Upper lobe of right lung (tissue), 1 donor: ENCODE results near the gene COLEC12. TPM values are rescaled to one million over a fixed set of nuclear protein-coding genes. Genes with fewer than 3 reads are reported as not detected.

ENCODE experiments used
- ATAC-seq: fragments of 200-7000 bp; cut with Tn5 transposase; one replicate; pipeline ENCODE4 v1.9.1; 2020; ENCODE audit warnings: mild to moderate bottlenecking, moderate library complexity
- DNase-seq: peaks from one replicate; pipeline ENCODE4 v3.0.0-alpha.2; 2020
- H3K27ac ChIP-seq: fragments of 200-600 bp; one replicate; pipeline ENCODE4 v1.8.0; 2022
- H3K27me3 ChIP-seq: fragments of 200-600 bp; one replicate; pipeline ENCODE4 v1.8.0; 2022; ENCODE audit warnings: mild to moderate bottlenecking
- H3K36me3 ChIP-seq: fragments of 200-600 bp; one replicate; pipeline ENCODE4 v1.8.0; 2022
- H3K4me1 ChIP-seq: fragments of 200-600 bp; one replicate; pipeline ENCODE4 v1.8.0; 2022
- H3K4me3 ChIP-seq: fragments of 200-600 bp; one replicate; pipeline ENCODE4 v1.8.0; 2022; ENCODE audit warnings: mild to moderate bottlenecking
- H3K9me3 ChIP-seq: fragments of 200-600 bp; one replicate; pipeline ENCODE4 v1.8.0; 2022
- intact Hi-C: fragments of 100-400 bp; cut with DNase I; formaldehyde crosslinking; loops from one replicate; pipeline ENCODE4 v1.11.0; 2022
- total RNA-seq: library from RNA; stranded (reverse); fragmentation: NEBNext Ultra II Directional; extraction: Animal tissue kit (Norgen Biotek cat#: 25700); gene quantifications from one replicate; pipeline ENCODE4 v1.2.1, GENCODE V29; 2021
- TF ChIP-seq, protein P1 (sequence below): fragments of 200-600 bp; IDR thresholded peaks from one replicate; pipeline ENCODE4 v1.8.0; 2022; ENCODE audit warnings: antibody characterized with exemption
- donor health status: DM: no; HTN: yes; CAD: no; lungs with severe emphysema.

Gene COLEC12
- total RNA-seq, 1 donor from 2014 or later: 55.2 TPM

DNA sequence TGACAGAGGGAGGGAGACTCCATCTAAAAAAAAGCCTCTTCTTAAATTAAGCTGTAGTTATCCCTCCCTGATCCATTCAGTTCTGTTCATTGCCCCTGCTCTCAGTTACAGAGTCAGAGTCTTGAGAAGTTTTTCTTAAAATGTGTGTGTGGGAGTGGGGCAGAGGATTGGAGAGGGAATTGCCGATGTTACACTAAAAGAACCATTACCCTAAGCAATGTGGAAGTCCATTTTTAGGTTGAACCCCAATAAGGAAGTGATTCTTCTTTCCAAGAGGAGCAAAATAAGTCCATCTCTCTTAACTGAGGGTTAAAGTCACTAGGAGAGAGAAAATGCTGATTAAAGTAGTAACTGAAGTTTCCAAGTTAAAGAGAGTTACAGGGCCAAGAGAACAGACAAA is 211.5 kb downstream of the COLEC12 start:
- Histone ChIP-seq H3K4me1 (no peaks in the 10 kb centered on the region), H3K27ac (no peak overlapping the region), H3K4me3 (no peak overlapping the region), H3K27me3 (no peaks in the 10 kb centered on the region), H3K36me3 (no peaks in the 10 kb centered on the region), H3K9me3 (no peaks in the 10 kb centered on the region)
- intact Hi-C loops: no loop called here
- DNase-seq: no peak
- ATAC-seq: no peak
- TF ChIP-seq, protein P1, sequence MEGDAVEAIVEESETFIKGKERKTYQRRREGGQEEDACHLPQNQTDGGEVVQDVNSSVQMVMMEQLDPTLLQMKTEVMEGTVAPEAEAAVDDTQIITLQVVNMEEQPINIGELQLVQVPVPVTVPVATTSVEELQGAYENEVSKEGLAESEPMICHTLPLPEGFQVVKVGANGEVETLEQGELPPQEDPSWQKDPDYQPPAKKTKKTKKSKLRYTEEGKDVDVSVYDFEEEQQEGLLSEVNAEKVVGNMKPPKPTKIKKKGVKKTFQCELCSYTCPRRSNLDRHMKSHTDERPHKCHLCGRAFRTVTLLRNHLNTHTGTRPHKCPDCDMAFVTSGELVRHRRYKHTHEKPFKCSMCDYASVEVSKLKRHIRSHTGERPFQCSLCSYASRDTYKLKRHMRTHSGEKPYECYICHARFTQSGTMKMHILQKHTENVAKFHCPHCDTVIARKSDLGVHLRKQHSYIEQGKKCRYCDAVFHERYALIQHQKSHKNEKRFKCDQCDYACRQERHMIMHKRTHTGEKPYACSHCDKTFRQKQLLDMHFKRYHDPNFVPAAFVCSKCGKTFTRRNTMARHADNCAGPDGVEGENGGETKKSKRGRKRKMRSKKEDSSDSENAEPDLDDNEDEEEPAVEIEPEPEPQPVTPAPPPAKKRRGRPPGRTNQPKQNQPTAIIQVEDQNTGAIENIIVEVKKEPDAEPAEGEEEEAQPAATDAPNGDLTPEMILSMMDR: no peak

DNA sequence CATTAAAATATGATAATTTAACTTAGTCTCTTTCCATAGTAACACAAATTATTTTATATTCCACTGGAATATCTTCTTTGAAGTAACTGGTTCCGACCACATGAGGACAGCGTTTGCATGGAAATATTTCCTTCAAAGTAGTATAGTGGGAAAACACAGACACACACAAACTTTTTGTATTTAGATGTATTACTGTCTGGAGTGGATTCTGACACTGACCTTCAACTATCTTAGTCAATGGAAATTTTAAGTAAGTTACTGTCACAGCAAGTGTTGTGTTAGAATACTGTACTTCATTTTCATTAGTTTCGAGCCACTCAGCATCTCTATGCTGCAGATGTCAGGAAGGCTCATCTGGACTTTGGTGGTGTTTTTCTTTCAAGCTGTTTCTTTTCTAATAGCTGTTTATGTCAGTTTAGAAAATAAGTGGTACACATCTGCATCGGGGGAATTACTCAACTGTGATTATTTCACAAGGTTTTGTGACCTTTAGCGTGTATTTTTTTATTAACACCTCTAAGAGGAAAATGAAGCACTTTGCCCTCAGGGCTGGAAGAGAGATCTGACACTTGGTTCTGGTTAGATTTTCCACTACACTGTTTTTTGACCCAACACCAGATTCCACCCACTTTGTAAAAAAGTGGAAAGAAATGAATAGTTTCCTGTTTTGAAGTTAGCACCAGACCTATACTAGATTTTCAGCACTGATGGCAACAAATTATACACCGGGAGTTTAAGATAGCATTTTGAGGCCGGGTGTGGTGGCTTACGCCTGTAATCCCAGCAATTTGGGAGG is 213.8 kb downstream of the COLEC12 start:
- TF ChIP-seq, protein P1: peak; percentile 49
- Histone ChIP-seq H3K9me3 (no peaks in the 10 kb centered on the region), H3K4me1 (no peaks in the 10 kb centered on the region), H3K27ac (no peak overlapping the region), H3K36me3 (no peaks in the 10 kb centered on the region), H3K27me3 (no peaks in the 10 kb centered on the region), H3K4me3 (no peak overlapping the region)
- no peak for DNase-seq
- ATAC-seq: peak; percentile 49
- intact Hi-C loops: no loop called here

DNA sequence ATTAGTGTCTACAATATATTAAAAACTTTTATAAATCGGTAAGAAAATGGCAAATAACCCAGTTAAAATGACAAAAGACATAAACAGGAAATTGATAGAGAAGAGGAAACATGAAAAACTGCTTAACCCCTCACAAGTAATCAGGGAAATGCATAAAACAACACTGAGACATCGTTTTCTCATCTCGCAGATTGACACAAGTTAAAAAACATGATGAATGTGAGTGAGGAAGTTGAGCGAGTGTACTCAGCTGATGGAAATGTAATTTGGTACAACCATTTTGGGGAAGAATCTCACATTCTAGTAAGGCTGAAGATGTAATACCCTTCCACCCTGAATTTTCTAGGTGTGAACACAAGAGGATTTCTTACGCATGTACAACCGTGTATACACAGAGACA is 214.7 kb downstream of the COLEC12 start:
- TF ChIP-seq, protein P1: no peak
- Histone ChIP-seq H3K27ac (no peak overlapping the region), H3K4me1 (no peaks in the 10 kb centered on the region), H3K4me3 (no peak overlapping the region), H3K27me3 (no peaks in the 10 kb centered on the region), H3K36me3 (no peaks in the 10 kb centered on the region), H3K9me3 (no peaks in the 10 kb centered on the region)
- DNase-seq (no peak), ATAC-seq (no peak)
- intact Hi-C loops: no loop called here

DNA sequence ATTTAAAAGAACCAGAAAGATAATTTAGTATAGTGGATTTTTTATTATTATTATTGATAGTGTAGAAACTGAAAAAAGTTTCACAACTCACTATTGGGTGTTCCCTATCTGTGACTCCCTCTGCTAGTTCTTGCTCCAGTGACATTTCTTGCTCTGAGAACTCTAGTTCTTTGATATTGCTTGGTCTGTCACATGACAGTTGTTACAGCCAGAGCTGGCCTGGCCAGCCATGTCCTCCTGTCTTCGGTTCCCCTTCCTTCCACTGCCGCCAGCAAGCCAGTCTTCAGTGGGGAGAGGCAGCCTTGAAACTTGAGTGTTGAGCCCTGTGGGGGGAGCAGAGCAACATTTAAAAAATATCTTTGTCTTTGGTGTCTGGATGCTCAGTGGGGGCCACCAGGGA is 225.0 kb downstream of the COLEC12 start:
- H3K9me3 ChIP-seq: peaks cover 9% of the 10 kb centered on the region
- H3K4me3 ChIP-seq: no peak overlapping the region
- H3K4me1 ChIP-seq: no peaks in the 10 kb centered on the region
- peak; percentile 89 for ATAC-seq
- H3K36me3 ChIP-seq: no peaks in the 10 kb centered on the region
- no peaks in the 10 kb centered on the region for H3K27me3 ChIP-seq
- intact Hi-C loops: no loop called here
- no peak for DNase-seq
- TF ChIP-seq, protein P1: no peak
- H3K27ac ChIP-seq: no peak overlapping the region

DNA sequence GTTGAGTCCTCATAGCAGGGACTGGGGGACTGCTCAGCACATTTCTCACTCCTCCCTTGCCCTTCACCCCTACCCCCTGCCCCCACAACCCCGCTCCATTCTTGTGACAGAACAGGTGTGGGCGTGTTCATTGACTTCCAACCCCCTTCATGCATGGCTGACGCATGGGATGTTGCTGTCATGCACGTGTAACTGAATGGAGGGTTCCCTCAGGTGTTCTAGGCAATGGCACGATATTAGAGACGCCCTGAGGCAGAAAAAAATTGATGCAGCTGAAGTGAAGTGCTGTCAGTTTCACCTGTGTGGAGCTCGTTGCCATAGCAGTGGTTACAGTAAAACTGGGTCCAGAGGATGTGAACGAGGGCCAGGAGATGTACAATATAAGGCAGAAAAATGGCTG is 226.2 kb downstream of the COLEC12 start:
- peaks cover 9% of the 10 kb centered on the region for H3K9me3 ChIP-seq
- no peaks in the 10 kb centered on the region for H3K36me3 ChIP-seq
- TF ChIP-seq, protein P1: no peak
- intact Hi-C loops: no loop called here
- no peak for ATAC-seq
- H3K4me1 ChIP-seq: peaks cover 1% of the 10 kb centered on the region
- DNase-seq: no peak
- H3K4me3 ChIP-seq: no peak overlapping the region
- H3K27me3 ChIP-seq: no peaks in the 10 kb centered on the region
- no peak overlapping the region for H3K27ac ChIP-seq
